ENCODE measurements around the gene STAB2.

STAB2 gene

DNA sequence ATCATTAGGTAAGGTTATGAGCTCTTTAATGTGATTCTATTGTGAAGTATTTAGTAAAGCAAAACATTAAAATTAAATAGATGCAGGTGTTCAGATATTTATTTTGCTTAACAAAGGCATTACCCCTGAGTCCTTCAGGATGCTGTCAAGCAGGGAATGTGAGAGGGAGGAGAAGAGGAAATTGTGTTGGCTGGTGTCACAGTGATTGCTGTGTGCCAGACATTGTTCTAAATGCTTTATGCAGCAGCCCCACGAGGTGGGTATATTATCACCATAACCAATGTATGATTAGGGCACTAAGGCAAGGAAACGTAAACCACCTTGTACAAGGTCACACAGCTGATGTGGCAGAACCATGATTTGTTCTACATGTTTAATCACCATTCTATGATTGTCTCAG is 80.1 kb downstream of the STAB2 start:
- TF ChIP-seq NFIC (IDR thresholded peaks at IDR 0.05) = no peak
- TF ChIP-seq TAF1 (IDR thresholded peaks at IDR 0.05; ENCODE audit: low read depth) = no peak
- TF ChIP-seq EP300 (IDR thresholded peaks at IDR 0.05; ENCODE audit: borderline replicate concordance) = no peak
- TF ChIP-seq FOXM1 (IDR thresholded peaks at IDR 0.05; ENCODE audit: borderline replicate concordance, low read depth) = no peak

DNA sequence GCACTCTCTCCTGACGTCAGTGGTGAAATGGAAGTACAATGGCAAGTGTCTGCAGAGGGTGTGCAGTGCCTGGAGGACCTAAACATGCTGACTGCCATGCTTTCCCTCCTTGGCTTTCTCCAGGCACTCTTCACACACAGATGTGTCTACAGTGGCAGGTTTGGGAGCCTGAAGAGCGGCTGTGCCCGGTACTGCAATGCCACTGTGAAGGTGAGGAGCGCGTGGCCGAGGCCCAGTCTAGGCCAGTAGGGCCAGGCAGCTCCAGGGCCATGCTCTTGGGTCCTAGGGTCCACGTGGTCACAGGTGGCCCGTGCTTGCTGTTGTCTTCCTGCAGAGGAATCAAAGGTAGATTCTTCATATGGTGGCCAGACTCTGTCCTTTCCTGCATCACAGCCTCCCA is 81.4 kb downstream of the STAB2 start:
- TF ChIP-seq NFIC (IDR thresholded peaks at IDR 0.05) = no peak
- no peak for TF ChIP-seq TAF1 (IDR thresholded peaks at IDR 0.05; ENCODE audit: low read depth)
- no peak for TF ChIP-seq RAD21 (IDR thresholded peaks at IDR 0.05; ENCODE audit: low read depth)
- no peak for TF ChIP-seq ZBTB7A (IDR thresholded peaks at IDR 0.05; ENCODE audit: low read depth)

DNA sequence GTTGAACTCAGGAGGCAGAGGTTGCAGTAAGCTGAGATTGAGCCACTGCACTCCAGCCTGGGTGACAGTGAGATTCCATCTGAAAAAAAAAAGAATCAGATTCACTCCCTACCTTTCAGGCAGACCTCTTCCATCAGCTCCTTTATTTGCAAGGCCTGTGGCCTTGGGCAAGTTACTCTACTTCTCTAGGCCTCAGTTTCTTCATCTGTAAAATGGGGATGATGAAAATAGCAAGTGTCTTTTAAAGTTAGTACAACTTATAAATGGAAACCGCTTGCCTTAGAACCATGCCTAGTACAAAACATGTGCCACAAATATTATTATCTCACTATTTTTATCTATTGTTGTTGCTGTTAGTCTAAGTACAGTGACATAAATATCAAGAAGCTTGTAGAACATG is 84.3 kb downstream of the STAB2 start:
- TF ChIP-seq TEAD4 (IDR thresholded peaks at IDR 0.05) = no peak
- no peak for TF ChIP-seq EGR1 (IDR thresholded peaks at IDR 0.05)

DNA sequence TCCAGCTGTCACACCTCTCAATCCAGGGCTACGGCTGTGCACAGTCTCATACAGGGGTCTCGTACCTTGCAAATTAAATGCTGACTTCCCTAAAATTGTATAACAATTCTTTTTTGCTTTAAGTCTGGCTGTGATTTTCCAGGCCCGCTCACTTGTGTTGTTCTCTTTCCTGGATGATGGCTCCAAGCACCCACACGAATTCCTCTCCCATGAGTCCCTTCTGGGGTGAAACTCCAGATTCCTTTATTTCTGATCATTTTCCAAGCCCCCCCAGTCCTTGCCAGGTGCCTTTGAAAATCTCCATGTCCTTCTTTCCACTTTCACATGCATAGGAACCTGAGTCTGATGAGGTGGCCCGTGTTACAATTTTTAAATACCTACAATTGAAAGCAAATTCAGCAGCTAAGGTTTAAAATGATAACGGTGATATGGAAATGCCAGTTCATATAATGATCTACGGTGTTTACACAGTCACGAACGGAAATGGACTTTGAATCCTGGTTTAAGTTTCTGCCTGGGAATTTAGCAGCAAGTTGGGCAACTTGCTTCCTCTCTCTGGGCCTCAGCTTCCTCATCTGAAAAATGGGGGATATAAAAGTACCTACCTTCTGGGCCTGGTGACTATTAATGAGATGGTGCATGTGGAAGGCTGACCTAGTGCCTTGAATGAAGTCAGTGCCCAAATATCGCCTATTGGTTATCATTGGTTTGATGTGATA is 85.5 kb downstream of the STAB2 start:
- TF ChIP-seq NFIC (IDR thresholded peaks at IDR 0.05) (no peak), FOXM1 (IDR thresholded peaks at IDR 0.05; ENCODE audit: borderline replicate concordance, low read depth) (no peak), TEAD4 (IDR thresholded peaks at IDR 0.05) (no peak), TCF12 (IDR thresholded peaks at IDR 0.05; ENCODE audit: low read depth) (no peak), YY1 (IDR thresholded peaks at IDR 0.05; ENCODE audit: low read depth) (no peak), ZBTB7A (IDR thresholded peaks at IDR 0.05; ENCODE audit: low read depth) (no peak), RAD21 (IDR thresholded peaks at IDR 0.05; ENCODE audit: low read depth) (no peak), EP300 (IDR thresholded peaks at IDR 0.05; ENCODE audit: borderline replicate concordance) (no peak), TAF1 (IDR thresholded peaks at IDR 0.05; ENCODE audit: low read depth) (no peak), CREB1 (IDR thresholded peaks at IDR 0.05; ENCODE audit: low read depth) (no peak), EGR1 (IDR thresholded peaks at IDR 0.05) (no peak), CEBPB (IDR thresholded peaks at IDR 0.05) (no peak)
- TF ChIP-seq, protein P1, sequence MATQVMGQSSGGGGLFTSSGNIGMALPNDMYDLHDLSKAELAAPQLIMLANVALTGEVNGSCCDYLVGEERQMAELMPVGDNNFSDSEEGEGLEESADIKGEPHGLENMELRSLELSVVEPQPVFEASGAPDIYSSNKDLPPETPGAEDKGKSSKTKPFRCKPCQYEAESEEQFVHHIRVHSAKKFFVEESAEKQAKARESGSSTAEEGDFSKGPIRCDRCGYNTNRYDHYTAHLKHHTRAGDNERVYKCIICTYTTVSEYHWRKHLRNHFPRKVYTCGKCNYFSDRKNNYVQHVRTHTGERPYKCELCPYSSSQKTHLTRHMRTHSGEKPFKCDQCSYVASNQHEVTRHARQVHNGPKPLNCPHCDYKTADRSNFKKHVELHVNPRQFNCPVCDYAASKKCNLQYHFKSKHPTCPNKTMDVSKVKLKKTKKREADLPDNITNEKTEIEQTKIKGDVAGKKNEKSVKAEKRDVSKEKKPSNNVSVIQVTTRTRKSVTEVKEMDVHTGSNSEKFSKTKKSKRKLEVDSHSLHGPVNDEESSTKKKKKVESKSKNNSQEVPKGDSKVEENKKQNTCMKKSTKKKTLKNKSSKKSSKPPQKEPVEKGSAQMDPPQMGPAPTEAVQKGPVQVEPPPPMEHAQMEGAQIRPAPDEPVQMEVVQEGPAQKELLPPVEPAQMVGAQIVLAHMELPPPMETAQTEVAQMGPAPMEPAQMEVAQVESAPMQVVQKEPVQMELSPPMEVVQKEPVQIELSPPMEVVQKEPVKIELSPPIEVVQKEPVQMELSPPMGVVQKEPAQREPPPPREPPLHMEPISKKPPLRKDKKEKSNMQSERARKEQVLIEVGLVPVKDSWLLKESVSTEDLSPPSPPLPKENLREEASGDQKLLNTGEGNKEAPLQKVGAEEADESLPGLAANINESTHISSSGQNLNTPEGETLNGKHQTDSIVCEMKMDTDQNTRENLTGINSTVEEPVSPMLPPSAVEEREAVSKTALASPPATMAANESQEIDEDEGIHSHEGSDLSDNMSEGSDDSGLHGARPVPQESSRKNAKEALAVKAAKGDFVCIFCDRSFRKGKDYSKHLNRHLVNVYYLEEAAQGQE (IDR thresholded peaks at IDR 0.05; ENCODE audit: low read depth) = no peak
- TF ChIP-seq, protein P2, sequence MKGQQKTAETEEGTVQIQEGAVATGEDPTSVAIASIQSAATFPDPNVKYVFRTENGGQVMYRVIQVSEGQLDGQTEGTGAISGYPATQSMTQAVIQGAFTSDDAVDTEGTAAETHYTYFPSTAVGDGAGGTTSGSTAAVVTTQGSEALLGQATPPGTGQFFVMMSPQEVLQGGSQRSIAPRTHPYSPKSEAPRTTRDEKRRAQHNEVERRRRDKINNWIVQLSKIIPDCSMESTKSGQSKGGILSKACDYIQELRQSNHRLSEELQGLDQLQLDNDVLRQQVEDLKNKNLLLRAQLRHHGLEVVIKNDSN (IDR thresholded peaks at IDR 0.05) = no peak
- TF ChIP-seq, protein P3, sequence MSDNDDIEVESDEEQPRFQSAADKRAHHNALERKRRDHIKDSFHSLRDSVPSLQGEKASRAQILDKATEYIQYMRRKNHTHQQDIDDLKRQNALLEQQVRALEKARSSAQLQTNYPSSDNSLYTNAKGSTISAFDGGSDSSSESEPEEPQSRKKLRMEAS (IDR thresholded peaks at IDR 0.05) = no peak

DNA sequence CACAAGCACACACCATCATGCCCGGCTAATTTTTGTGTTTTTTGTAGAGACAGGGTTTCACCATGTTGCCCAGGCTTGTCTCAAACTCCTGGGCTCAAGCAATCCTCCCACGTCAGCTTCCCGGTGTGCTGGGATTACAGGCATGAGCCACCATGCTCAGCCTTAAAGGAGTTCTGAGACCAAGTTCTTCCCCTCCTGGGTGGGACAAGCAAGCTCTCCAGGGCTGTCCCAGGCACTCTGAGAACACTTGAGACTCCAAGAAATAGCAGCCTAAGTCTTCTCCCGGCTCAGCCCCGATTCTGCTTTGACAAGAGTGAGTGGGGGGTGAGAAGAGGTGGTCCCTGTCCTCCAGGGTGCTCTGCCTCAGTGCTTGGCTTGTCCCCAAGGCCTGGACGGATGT is 86.4 kb downstream of the STAB2 start:
- TF ChIP-seq YY1 (IDR thresholded peaks at IDR 0.05; ENCODE audit: low read depth) = no peak
- no peak for TF ChIP-seq RAD21 (IDR thresholded peaks at IDR 0.05; ENCODE audit: low read depth)
- TF ChIP-seq NFIC (IDR thresholded peaks at IDR 0.05) = no peak
- TF ChIP-seq, protein P2 (IDR thresholded peaks at IDR 0.05) = no peak
- TF ChIP-seq, protein P1 (IDR thresholded peaks at IDR 0.05; ENCODE audit: low read depth) = no peak
- no peak for TF ChIP-seq FOXM1 (IDR thresholded peaks at IDR 0.05; ENCODE audit: borderline replicate concordance, low read depth)
- TF ChIP-seq CEBPB (IDR thresholded peaks at IDR 0.05) = no peak
- no peak for TF ChIP-seq CREB1 (IDR thresholded peaks at IDR 0.05; ENCODE audit: low read depth)
- no peak for TF ChIP-seq EGR1 (IDR thresholded peaks at IDR 0.05)
- TF ChIP-seq EP300 (IDR thresholded peaks at IDR 0.05; ENCODE audit: borderline replicate concordance) = no peak

DNA sequence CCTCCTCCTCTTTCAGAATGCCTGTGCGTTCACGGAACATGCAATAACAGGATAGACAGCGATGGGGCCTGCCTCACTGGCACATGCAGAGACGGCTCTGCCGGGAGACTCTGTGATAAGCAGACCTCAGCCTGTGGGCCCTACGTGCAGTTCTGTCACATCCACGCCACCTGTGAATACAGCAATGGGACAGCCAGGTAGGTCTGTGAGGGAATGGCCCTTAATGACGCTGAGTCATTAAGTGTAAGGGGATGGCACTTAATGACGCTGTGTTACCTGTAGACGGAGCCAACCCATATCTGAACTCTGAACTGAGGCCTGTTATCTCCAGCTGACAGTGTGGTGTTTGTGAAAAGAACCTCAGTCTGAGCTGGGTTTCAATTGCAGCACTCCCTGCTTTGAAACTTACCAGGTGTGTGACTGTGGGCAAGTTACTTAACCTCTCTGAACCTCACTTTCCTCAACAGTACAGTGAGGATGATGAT is 86.9 kb downstream of the STAB2 start:
- TF ChIP-seq TEAD4 (IDR thresholded peaks at IDR 0.05) = no peak
- no peak for TF ChIP-seq EP300 (IDR thresholded peaks at IDR 0.05; ENCODE audit: borderline replicate concordance)
- TF ChIP-seq NFIC (IDR thresholded peaks at IDR 0.05) = no peak
- TF ChIP-seq, protein P3 (IDR thresholded peaks at IDR 0.05) = no peak
- TF ChIP-seq FOXM1 (IDR thresholded peaks at IDR 0.05; ENCODE audit: borderline replicate concordance, low read depth) = no peak
- TF ChIP-seq, protein P2 (IDR thresholded peaks at IDR 0.05) = no peak
- TF ChIP-seq CREB1 (IDR thresholded peaks at IDR 0.05; ENCODE audit: low read depth) = no peak
- TF ChIP-seq YY1 (IDR thresholded peaks at IDR 0.05; ENCODE audit: low read depth) = no peak
- TF ChIP-seq EGR1 (IDR thresholded peaks at IDR 0.05) = no peak
- no peak for TF ChIP-seq ZBTB7A (IDR thresholded peaks at IDR 0.05; ENCODE audit: low read depth)
- TF ChIP-seq RAD21 (IDR thresholded peaks at IDR 0.05; ENCODE audit: low read depth) = no peak
- no peak for TF ChIP-seq TCF12 (IDR thresholded peaks at IDR 0.05; ENCODE audit: low read depth)
- TF ChIP-seq, protein P1 (IDR thresholded peaks at IDR 0.05; ENCODE audit: low read depth) = no peak
- TF ChIP-seq TAF1 (IDR thresholded peaks at IDR 0.05; ENCODE audit: low read depth) = no peak
- TF ChIP-seq CEBPB (IDR thresholded peaks at IDR 0.05) = no peak

Data from Ishikawa (cell line).